ENCODE data around the gene AP2B1. TPM values are rescaled to one million over a fixed set of nuclear protein-coding genes. Genes with fewer than 3 reads are reported as not detected.

The AP2B1 gene
- total RNA-seq, 6 experiments from 2014 or later, result 33.8 to 62.7 (median 40.8) TPM

- WGBS (ENCODE audit: insufficient coverage, low coverage, low lambda C conversion rate, missing lambda C conversion rate), result 67% methylated on average over 6 of the region's 11 CpGs
- ATAC-seq (no peak), DNase-seq (no peak)
- Histone ChIP-seq H3K36me3 (no peaks in the 10 kb centered on the region), H3K27me3 (no peaks in the 10 kb centered on the region), H3K9me3 (no peaks in the 10 kb centered on the region), H3K4me1 (peaks cover 0 to 6% (median 0%) of the 10 kb centered on the region in 4 donors), H3K4me3 (no peak overlapping the region), H3K27ac (no peak overlapping the region)
- TF ChIP-seq POLR2A (IDR thresholded peaks at IDR 0.05), result no peak
- TF ChIP-seq, protein P1, sequence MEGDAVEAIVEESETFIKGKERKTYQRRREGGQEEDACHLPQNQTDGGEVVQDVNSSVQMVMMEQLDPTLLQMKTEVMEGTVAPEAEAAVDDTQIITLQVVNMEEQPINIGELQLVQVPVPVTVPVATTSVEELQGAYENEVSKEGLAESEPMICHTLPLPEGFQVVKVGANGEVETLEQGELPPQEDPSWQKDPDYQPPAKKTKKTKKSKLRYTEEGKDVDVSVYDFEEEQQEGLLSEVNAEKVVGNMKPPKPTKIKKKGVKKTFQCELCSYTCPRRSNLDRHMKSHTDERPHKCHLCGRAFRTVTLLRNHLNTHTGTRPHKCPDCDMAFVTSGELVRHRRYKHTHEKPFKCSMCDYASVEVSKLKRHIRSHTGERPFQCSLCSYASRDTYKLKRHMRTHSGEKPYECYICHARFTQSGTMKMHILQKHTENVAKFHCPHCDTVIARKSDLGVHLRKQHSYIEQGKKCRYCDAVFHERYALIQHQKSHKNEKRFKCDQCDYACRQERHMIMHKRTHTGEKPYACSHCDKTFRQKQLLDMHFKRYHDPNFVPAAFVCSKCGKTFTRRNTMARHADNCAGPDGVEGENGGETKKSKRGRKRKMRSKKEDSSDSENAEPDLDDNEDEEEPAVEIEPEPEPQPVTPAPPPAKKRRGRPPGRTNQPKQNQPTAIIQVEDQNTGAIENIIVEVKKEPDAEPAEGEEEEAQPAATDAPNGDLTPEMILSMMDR (IDR thresholded peaks at IDR 0.05), result no peak
- intact Hi-C loops (cut with DNase I), result loop anchor here (5.0 kb wide), 1 partner anchor 42 kb away; the partner anchor contains the start of gene TAF15 (in 2 of the 2)
Measured at GRCh38 chr17:35765086-35765710, 178.1 kb downstream of the AP2B1 start.

DNA sequence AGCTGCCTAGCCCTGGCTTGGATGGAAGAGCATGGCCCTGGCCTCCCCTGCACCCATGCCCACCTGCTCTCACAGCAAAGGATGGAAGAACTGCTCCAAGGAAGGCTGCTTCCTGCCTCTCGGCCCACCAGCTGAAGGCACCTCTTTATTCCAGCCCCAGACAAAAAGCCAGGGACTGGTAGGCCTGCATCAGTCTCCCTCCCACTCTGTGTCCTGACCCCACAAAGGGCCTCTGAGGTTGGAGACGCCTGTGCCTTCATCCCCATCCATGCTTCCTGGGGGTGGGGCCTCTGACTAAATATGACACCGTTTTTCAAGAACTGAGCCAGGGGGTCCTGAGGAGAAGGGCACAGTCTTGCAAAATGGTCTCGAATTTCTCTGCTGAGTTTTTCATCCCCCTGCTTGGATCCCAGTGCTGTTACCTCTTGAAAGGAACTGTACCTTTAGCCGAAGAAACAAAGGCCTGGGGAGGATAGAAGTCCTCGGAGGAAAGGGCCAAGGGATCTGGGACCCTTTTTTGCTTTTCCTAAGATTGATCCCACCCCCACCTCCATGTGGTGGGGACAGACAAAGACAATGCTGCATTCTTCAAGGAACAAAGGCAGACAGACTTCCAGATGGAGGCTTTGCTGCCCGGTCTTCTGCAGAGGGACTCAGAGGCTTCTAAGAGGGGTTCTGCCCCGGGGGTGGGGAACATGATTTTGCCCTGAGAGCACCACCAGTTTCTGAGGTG is 178.8 kb downstream of the AP2B1 start:
- intact Hi-C loops (cut with DNase I), result loop anchor here (5.0 kb wide), 1 partner anchor 41 kb away; the partner anchor contains the start of gene TAF15 (in 2 of the 2)
- no peak for ATAC-seq
- WGBS (ENCODE audit: insufficient coverage, low coverage, low lambda C conversion rate, missing lambda C conversion rate), result 57% methylated on average over 4 of the region's 8 CpGs
- H3K27me3 ChIP-seq, result no peaks in the 10 kb centered on the region
- no peaks in the 10 kb centered on the region for H3K9me3 ChIP-seq
- TF ChIP-seq, protein P1 (IDR thresholded peaks at IDR 0.05), result no peak
- no peak for TF ChIP-seq POLR2A (IDR thresholded peaks at IDR 0.05)
- no peak overlapping the region for H3K4me3 ChIP-seq
- peaks cover 0 to 6% (median 0%) of the 10 kb centered on the region in 4 donors for H3K4me1 ChIP-seq
- H3K36me3 ChIP-seq, result no peaks in the 10 kb centered on the region
- no peak for DNase-seq
- no peak overlapping the region for H3K27ac ChIP-seq

DNA sequence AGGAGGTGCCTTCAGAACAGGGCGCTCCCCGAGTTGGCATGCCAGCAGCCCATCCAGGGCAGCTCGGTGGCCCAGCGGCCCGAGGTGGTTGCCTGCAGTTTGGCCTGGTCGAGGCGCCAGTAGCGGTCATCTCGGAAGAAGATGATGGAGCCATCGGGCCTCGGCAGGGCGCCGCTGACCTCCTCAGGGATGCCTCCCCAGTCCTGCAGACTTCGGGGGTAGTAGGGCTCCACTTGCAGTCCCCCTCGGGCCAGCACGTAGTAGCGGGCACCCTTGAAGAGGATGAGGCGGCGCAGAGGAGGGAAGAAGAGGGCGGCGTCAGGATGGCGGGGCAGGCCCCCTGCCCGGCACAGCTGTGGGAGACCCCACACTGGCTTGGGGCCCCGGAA is 179.4 kb downstream of the AP2B1 start:
- intact Hi-C loops (cut with DNase I), result loop anchor here (5.0 kb wide), 1 partner anchor 41 kb away; the partner anchor contains the start of gene TAF15 (in 2 of the 2)
- no peaks in the 10 kb centered on the region for H3K36me3 ChIP-seq
- 50% methylated on average over 1 of the region's 24 CpGs for WGBS (ENCODE audit: insufficient coverage, low coverage, low lambda C conversion rate, missing lambda C conversion rate)
- no peaks in the 10 kb centered on the region for H3K9me3 ChIP-seq
- no peak overlapping the region for H3K27ac ChIP-seq
- no peaks in the 10 kb centered on the region for H3K27me3 ChIP-seq
- TF ChIP-seq POLR2A (IDR thresholded peaks at IDR 0.05), result no peak
- TF ChIP-seq, protein P1 (IDR thresholded peaks at IDR 0.05), result no peak
- DNase-seq (peak in 1 of 3 donors; percentile 40), ATAC-seq (no peak)
- H3K4me1 ChIP-seq, result peaks cover 0 to 6% (median 0%) of the 10 kb centered on the region in 4 donors
- H3K4me3 ChIP-seq, result no peak overlapping the region

DNA sequence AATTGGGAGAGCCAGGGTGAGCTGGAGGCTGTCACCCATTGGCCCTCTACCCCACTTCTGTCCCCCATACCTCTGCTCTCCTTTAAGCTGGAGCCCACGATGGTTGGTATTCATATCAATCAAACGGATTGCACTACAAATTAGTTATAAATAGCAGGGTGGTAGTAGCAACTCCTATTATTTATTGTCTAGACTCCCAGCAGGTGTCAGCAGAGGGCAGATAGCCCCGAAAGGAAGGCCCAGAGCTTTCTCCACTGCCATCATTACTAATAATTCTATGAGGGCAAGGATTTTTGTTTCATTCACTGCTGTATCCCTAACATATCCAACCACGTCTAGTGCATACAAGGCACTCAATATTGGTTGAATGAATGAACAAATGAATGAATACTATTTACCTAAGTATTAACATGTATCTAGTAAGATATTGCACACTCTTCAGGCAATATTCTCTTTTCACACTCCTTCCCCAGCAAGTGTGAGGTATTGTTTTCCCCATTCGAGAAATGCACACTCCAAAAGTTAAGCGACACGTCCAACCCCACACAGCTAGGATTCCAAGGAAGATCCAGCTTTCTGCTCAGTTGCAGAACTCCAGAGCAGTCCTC is 179.9 kb downstream of the AP2B1 start:
- 4% methylated on average over 5 of the region's 7 CpGs for WGBS (ENCODE audit: insufficient coverage, low coverage, low lambda C conversion rate, missing lambda C conversion rate)
- H3K4me3 ChIP-seq, result no peak overlapping the region
- TF ChIP-seq, protein P1 (IDR thresholded peaks at IDR 0.05), result peak; percentile 56 to 67 (median 62)
- TF ChIP-seq POLR2A (IDR thresholded peaks at IDR 0.05), result no peak
- intact Hi-C loops (cut with DNase I), result loop anchor here (5.0 kb wide), 1 partner anchor 40 kb away; the partner anchor contains the start of gene TAF15 (in 2 of the 2)
- ATAC-seq, result peak; percentile 22 to 45 (median 42)
- H3K4me1 ChIP-seq, result peaks cover 0 to 6% (median 0%) of the 10 kb centered on the region in 4 donors
- no peaks in the 10 kb centered on the region for H3K27me3 ChIP-seq
- H3K27ac ChIP-seq, result no peak overlapping the region
- peak in 1 of 3 donors; percentile 63 for DNase-seq
- H3K9me3 ChIP-seq, result no peaks in the 10 kb centered on the region
- H3K36me3 ChIP-seq, result no peaks in the 10 kb centered on the region

All from right lobe of liver (tissue), 6 donors.